Measurements from ENCODE around the gene CYCS. TPM values are rescaled to one million over a fixed set of nuclear protein-coding genes. Genes with fewer than 3 reads are reported as not detected.
"Not testable (repeated sequence)": the region's sequence is repeated elsewhere in the genome, so short reads cannot be mapped to it uniquely, and the experiment has no call there.

Gene CYCS
- total and polyA plus RNA-seq, 4 donors = 33.0 to 85.1 (median 61.5) TPM

DNA sequence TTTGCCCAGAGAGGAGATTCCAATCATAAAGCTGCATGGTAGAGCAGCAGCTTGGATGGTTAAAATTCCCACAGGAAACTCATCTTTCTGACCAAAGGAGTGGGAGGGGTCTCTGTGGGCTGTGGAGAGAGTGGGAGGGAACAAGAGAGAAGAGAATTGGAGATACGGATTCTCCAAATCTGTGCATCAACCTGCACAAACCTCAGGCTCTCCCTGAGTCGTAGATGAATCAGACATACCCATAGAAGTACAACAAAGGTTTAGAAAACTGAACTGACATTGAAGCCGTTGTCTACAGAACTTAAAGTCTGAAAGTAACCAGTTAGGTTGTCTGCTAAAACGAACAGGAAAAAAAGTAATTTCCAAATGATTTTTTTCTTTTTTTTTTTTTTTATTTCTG lies 41.9 kb downstream of the CYCS start:
- Histone ChIP-seq H3K9me3 (ENCODE audit: control insufficient read depth in 4 of 4, insufficient read depth in 3 of 4, low read length in 3 of 4) (peaks cover 0 to 2% (median 0%) of the 10 kb centered on the region in 4 donors), H3K36me3 (ENCODE audit: control insufficient read depth in 4 of 4, insufficient read depth in 4 of 4, low read length in 4 of 4) (no peaks in the 10 kb centered on the region), H3K9ac (ENCODE audit: insufficient read depth in 1 of 2, low read length in 2 of 2) (no peak overlapping the region), H3K4me3 (no peak overlapping the region), H3K4me1 (ENCODE audit: control insufficient read depth in 5 of 5, insufficient read depth in 5 of 5, low read length in 5 of 5) (peaks cover 0 to 4% (median 0%) of the 10 kb centered on the region in 5 donors), H3K27ac (ENCODE audit: low read depth in 1 of 2, low read length in 1 of 2) (no peak overlapping the region), H3K27me3 (ENCODE audit: control insufficient read depth in 3 of 3, insufficient read depth in 3 of 3, low read length in 2 of 3) (no peaks in the 10 kb centered on the region)
- DNase-seq (no peak), ATAC-seq (ENCODE audit: insufficient read depth, low FRiP score) (no peak)
- 80 to 81% methylated on average over 4 of the region's 4 CpGs for WGBS, 2 donors
- TF ChIP-seq, protein P1, sequence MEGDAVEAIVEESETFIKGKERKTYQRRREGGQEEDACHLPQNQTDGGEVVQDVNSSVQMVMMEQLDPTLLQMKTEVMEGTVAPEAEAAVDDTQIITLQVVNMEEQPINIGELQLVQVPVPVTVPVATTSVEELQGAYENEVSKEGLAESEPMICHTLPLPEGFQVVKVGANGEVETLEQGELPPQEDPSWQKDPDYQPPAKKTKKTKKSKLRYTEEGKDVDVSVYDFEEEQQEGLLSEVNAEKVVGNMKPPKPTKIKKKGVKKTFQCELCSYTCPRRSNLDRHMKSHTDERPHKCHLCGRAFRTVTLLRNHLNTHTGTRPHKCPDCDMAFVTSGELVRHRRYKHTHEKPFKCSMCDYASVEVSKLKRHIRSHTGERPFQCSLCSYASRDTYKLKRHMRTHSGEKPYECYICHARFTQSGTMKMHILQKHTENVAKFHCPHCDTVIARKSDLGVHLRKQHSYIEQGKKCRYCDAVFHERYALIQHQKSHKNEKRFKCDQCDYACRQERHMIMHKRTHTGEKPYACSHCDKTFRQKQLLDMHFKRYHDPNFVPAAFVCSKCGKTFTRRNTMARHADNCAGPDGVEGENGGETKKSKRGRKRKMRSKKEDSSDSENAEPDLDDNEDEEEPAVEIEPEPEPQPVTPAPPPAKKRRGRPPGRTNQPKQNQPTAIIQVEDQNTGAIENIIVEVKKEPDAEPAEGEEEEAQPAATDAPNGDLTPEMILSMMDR (IDR thresholded peaks at IDR 0.05; ENCODE audit: control extremely low read depth, extremely low read depth) = no peak

DNA sequence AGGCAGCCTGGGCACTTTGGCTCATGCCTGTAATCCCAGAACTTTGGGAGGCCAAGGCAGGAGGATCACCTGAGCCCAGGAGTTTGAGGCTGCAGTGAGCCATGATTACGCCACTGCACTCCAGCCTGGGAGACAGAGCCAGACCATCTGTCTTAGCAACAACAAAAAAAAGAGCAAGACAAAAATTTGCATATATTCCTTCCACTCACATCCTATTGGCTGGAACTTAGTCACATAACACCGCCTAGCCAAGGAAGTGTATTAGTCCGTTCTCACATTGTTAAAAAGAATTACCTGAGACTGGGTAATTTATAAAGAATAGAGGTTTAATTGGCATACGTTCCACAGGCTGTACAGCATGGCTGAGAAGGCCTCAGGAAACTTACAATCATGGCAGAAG lies 43.0 kb downstream of the CYCS start:
- not testable (repeated sequence) for H3K4me3 ChIP-seq; H3K9ac ChIP-seq (ENCODE audit: insufficient read depth in 1 of 2, low read length in 2 of 2); DNase-seq; H3K27ac ChIP-seq (ENCODE audit: low read depth in 1 of 2, low read length in 1 of 2); H3K4me1 ChIP-seq (ENCODE audit: control insufficient read depth in 5 of 5, insufficient read depth in 5 of 5, low read length in 5 of 5); H3K36me3 ChIP-seq (ENCODE audit: control insufficient read depth in 4 of 4, insufficient read depth in 4 of 4, low read length in 4 of 4); H3K9me3 ChIP-seq (ENCODE audit: control insufficient read depth in 4 of 4, insufficient read depth in 3 of 4, low read length in 3 of 4); H3K27me3 ChIP-seq (ENCODE audit: control insufficient read depth in 3 of 3, insufficient read depth in 3 of 3, low read length in 2 of 3); ATAC-seq (ENCODE audit: insufficient read depth, low FRiP score)
- WGBS, 2 donors = 84 to 88% methylated on average over 4 of the region's 4 CpGs

DNA sequence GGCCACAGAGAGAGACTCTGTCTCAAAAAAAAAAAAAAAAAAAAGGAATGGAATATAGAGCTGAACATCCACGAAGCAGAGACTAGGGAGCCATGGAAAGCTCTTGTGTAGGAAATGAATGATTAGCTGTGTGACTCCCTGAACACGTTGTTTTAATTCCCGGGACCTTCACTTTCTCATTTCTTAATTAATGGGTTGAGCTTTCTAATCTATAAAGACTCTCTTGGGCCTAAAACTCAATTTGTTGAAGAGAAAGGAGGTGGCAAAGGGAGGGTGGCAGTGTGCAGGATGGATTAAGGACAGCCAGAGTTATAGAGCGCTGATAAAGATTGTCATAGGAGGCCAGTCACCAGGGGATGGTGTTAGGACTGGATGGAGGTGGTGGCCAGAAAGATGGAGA lies 48.0 kb downstream of the CYCS start:
- ATAC-seq (ENCODE audit: insufficient read depth, low FRiP score) = no peak
- TF ChIP-seq, protein P1 (IDR thresholded peaks at IDR 0.05; ENCODE audit: control extremely low read depth, extremely low read depth) = no peak
- WGBS, 2 donors = 85 to 89% methylated on average over 4 of the region's 4 CpGs

DNA sequence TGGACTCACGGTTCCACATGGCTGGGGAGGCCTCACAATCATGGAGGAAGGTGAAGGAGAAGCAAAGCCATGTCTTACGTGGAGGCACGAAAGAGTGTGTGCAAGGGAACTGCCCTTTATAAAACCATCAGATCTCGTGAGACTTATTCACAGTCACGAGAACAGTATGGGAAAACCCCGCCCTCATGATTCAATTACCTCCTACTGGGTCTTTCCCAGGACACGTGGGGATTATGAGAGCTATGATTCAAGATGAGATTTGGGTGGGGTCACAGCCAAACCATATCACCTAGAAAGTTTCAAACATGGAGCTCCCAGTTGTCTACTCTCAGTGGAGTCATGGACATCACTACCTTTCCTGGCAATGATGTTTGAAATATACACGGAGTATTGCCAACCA lies 49.6 kb downstream of the CYCS start:
- Histone ChIP-seq H3K27ac (ENCODE audit: low read depth in 1 of 2, low read length in 1 of 2) (no peak overlapping the region), H3K27me3 (ENCODE audit: control insufficient read depth in 3 of 3, insufficient read depth in 3 of 3, low read length in 2 of 3) (no peaks in the 10 kb centered on the region), H3K9me3 (ENCODE audit: control insufficient read depth in 4 of 4, insufficient read depth in 3 of 4, low read length in 3 of 4) (no peaks in the 10 kb centered on the region), H3K4me1 (ENCODE audit: control insufficient read depth in 5 of 5, insufficient read depth in 5 of 5, low read length in 5 of 5) (peaks cover 0 to 5% (median 0%) of the 10 kb centered on the region in 5 donors), H3K4me3 (no peak overlapping the region), H3K36me3 (ENCODE audit: control insufficient read depth in 4 of 4, insufficient read depth in 4 of 4, low read length in 4 of 4) (no peaks in the 10 kb centered on the region), H3K9ac (ENCODE audit: insufficient read depth in 1 of 2, low read length in 2 of 2) (no peak overlapping the region)
- 84 to 91% methylated on average over 8 of the region's 8 CpGs for WGBS, 2 donors
- no peak for DNase-seq
- TF ChIP-seq, protein P1 (IDR thresholded peaks at IDR 0.05; ENCODE audit: control extremely low read depth, extremely low read depth) = no peak
- no peak for ATAC-seq (ENCODE audit: insufficient read depth, low FRiP score)

More for the DNA sequence above, 48.0 kb downstream of the CYCS start:
- Histone ChIP-seq H3K9ac (ENCODE audit: insufficient read depth in 1 of 2, low read length in 2 of 2) (no peak overlapping the region), H3K4me3 (no peak overlapping the region), H3K27me3 (ENCODE audit: control insufficient read depth in 3 of 3, insufficient read depth in 3 of 3, low read length in 2 of 3) (no peaks in the 10 kb centered on the region), H3K9me3 (ENCODE audit: control insufficient read depth in 4 of 4, insufficient read depth in 3 of 4, low read length in 3 of 4) (no peaks in the 10 kb centered on the region), H3K36me3 (ENCODE audit: control insufficient read depth in 4 of 4, insufficient read depth in 4 of 4, low read length in 4 of 4) (no peaks in the 10 kb centered on the region), H3K27ac (ENCODE audit: low read depth in 1 of 2, low read length in 1 of 2) (no peak overlapping the region), H3K4me1 (ENCODE audit: control insufficient read depth in 5 of 5, insufficient read depth in 5 of 5, low read length in 5 of 5) (peaks cover 0 to 5% (median 0%) of the 10 kb centered on the region in 5 donors)
- DNase-seq = no peak

Measured in lung (tissue), 12 donors.